ENCODE data around the gene CCDC126. TPM values are rescaled to one million over a fixed set of nuclear protein-coding genes. Genes with fewer than 3 reads are reported as not detected.

CCDC126 gene
- polyA plus RNA-seq, 4 donors: 11.2 to 22.9 (median 18.1) TPM

Other genes with a start within 250 kb of the CCDC126 start
- gene IGF2BP3, start 126.9 kb upstream of the CCDC126 start, polyA plus RNA-seq (ENCODE audit: insufficient read length in 4 of 4): 10 to 100 TPM; 22.0 to 70.5 (median 64.0) TPM
- gene TRA2A, start 65.4 kb upstream of the CCDC126 start, polyA plus RNA-seq (ENCODE audit: insufficient read length in 4 of 4): 100 to 1,000 TPM; 178 to 272 (median 201) TPM
- 10 to 100 TPM in 3 of 4 donors, 1 to 10 TPM in 1; 3.8 to 26.3 (median 16.2) TPM for gene FAM221A, start 82.8 kb downstream of the CCDC126 start, polyA plus RNA-seq (ENCODE audit: insufficient read length in 4 of 4)
- 1 to 10 TPM in 1 of 4 donors, under 1 TPM in 3; 0.38 to 1.7 (median 0.82) TPM for gene STK31, start 112.8 kb downstream of the CCDC126 start, polyA plus RNA-seq (ENCODE audit: insufficient read length in 4 of 4)